ENCODE data around the gene LIMS4. TPM values are rescaled to one million over a fixed set of nuclear protein-coding genes. Genes with fewer than 3 reads are reported as not detected.
"Not testable (repeated sequence)": the region's sequence is repeated elsewhere in the genome, so short reads cannot be mapped to it uniquely, and the experiment has no call there.

The LIMS4 gene
- total and polyA plus RNA-seq, 2 donors (not counting 1 experiment from before 2014, with no cell fraction given) = 1.5 to 1.8 TPM

DNA sequence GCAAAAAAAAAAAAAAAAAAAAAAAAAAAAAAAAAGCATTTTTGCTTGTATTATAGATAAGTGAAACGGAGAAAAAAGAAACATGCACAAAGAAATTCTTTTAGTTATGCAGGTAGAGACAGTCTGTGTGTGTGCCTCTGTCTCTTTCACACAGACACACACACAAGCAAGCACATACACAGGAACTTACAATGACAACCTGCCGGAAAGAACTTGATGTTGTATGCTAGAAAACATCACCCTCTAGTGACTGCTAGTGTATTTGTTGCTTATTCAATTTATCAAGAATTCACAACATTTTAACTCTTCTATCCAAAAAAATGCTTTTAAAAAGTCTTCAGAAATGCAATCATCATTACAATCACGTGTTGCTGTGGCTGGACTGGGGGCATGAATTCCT lies 8.6 kb upstream of the LIMS4 start:
- H3K9me3 ChIP-seq (ENCODE audit: control insufficient read depth, insufficient read depth, low read depth, low read length); H2AFZ ChIP-seq (ENCODE audit: low read length); H3K4me1 ChIP-seq (ENCODE audit: control insufficient read depth, extremely low read depth, insufficient read depth, low read length); H3K27me3 ChIP-seq (ENCODE audit: control insufficient read depth, insufficient read depth, low read length); DNase-seq (ENCODE audit: low read depth in 2 of 2); H3K79me2 ChIP-seq (ENCODE audit: control insufficient read depth, insufficient read depth, low read length); H3K9ac ChIP-seq (ENCODE audit: insufficient read depth, low read length); H3K36me3 ChIP-seq (ENCODE audit: control insufficient read depth, insufficient read depth, low read length); H3K4me3 ChIP-seq (replicated peaks in 1 of 4; ENCODE audit: control extremely low read depth in 1 of 4, insufficient read depth in 1 of 4, low read depth in 3 of 4, low read length in 4 of 4); H3K27ac ChIP-seq (ENCODE audit: insufficient read depth, low read length); H3K4me2 ChIP-seq (ENCODE audit: extremely low read depth, insufficient read depth, low read length); H4K20me1 ChIP-seq (ENCODE audit: control insufficient read depth, extremely low read depth, insufficient read depth, low read length): not testable (repeated sequence)

DNA sequence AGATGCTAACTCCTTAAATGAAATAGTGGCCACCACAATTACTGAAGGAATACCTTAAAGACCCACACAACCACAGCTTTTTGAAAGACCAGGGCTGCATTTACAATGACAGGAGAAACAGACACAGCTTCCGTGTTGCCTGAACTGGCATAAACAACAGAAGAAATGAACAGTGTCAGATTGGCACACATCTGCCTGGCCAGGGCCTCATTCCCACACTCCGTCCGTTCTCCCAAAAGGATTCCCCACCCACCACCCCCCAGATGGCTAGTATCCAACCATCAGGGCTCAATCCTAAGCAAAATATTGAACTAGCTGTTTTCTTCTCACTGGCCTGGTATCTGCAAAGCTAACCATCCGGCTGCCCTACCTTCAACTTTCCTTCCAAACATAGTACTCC lies 7.5 kb upstream of the LIMS4 start:
- H3K36me3 ChIP-seq (ENCODE audit: control insufficient read depth, insufficient read depth, low read length); H3K4me3 ChIP-seq (replicated peaks in 1 of 4; ENCODE audit: control extremely low read depth in 1 of 4, insufficient read depth in 1 of 4, low read depth in 3 of 4, low read length in 4 of 4); H3K27ac ChIP-seq (ENCODE audit: insufficient read depth, low read length); H3K9ac ChIP-seq (ENCODE audit: insufficient read depth, low read length); H3K9me3 ChIP-seq (ENCODE audit: control insufficient read depth, insufficient read depth, low read depth, low read length); H3K27me3 ChIP-seq (ENCODE audit: control insufficient read depth, insufficient read depth, low read length); H2AFZ ChIP-seq (ENCODE audit: low read length); H3K4me1 ChIP-seq (ENCODE audit: control insufficient read depth, extremely low read depth, insufficient read depth, low read length); H3K4me2 ChIP-seq (ENCODE audit: extremely low read depth, insufficient read depth, low read length); H3K79me2 ChIP-seq (ENCODE audit: control insufficient read depth, insufficient read depth, low read length); H4K20me1 ChIP-seq (ENCODE audit: control insufficient read depth, extremely low read depth, insufficient read depth, low read length); DNase-seq (ENCODE audit: low read depth in 2 of 2): not testable (repeated sequence)

DNA sequence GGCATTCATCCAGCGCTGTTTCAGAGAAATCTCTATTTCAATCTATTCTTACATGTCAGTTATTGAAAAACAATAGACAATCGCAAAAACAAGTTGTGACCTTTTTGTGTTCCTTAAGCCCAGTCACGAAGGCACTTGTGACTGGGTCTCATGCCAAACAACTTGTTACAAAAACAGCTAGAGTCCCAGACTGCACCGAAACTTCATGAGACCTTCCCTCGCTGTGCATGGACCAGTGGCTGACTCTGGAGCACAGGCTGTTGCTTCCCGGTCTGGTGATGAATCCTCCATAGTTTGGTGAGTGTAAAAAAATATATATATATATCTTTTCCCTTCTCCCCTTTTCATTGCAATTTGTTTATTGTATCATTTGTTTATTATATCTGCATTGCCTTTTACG lies 4.8 kb upstream of the LIMS4 start:
- H3K4me2 ChIP-seq (ENCODE audit: extremely low read depth, insufficient read depth, low read length); H3K4me3 ChIP-seq (replicated peaks in 1 of 4; ENCODE audit: control extremely low read depth in 1 of 4, insufficient read depth in 1 of 4, low read depth in 3 of 4, low read length in 4 of 4); H3K79me2 ChIP-seq (ENCODE audit: control insufficient read depth, insufficient read depth, low read length); H3K27ac ChIP-seq (ENCODE audit: insufficient read depth, low read length); H3K9me3 ChIP-seq (ENCODE audit: control insufficient read depth, insufficient read depth, low read depth, low read length); H3K27me3 ChIP-seq (ENCODE audit: control insufficient read depth, insufficient read depth, low read length); H4K20me1 ChIP-seq (ENCODE audit: control insufficient read depth, extremely low read depth, insufficient read depth, low read length); DNase-seq (ENCODE audit: low read depth in 2 of 2); H3K36me3 ChIP-seq (ENCODE audit: control insufficient read depth, insufficient read depth, low read length); H3K4me1 ChIP-seq (ENCODE audit: control insufficient read depth, extremely low read depth, insufficient read depth, low read length); H2AFZ ChIP-seq (ENCODE audit: low read length); H3K9ac ChIP-seq (ENCODE audit: insufficient read depth, low read length): not testable (repeated sequence)

DNA sequence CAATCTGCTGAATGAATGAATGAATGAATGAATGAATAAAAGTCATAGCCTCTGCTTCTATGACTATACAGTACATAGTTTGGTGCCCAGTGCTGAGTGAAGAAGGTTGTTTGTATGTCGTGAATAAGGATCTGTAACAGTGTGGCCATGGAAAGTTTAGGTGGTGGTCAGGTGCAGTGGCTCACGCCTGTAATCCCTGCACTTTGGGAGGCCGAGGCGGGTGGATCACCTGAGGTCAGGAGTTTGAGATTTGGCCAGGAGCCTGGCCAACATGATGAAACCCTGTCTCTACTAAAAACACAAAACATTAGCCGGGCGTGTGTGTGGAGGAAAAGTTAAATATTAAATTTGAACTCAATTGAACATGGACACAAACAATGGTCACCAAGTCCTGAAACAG lies 4.3 kb upstream of the LIMS4 start:
- DNase-seq (ENCODE audit: low read depth in 2 of 2); H3K27me3 ChIP-seq (ENCODE audit: control insufficient read depth, insufficient read depth, low read length); H3K27ac ChIP-seq (ENCODE audit: insufficient read depth, low read length); H3K4me2 ChIP-seq (ENCODE audit: extremely low read depth, insufficient read depth, low read length); H3K9me3 ChIP-seq (ENCODE audit: control insufficient read depth, insufficient read depth, low read depth, low read length); H3K79me2 ChIP-seq (ENCODE audit: control insufficient read depth, insufficient read depth, low read length); H3K4me3 ChIP-seq (replicated peaks in 1 of 4; ENCODE audit: control extremely low read depth in 1 of 4, insufficient read depth in 1 of 4, low read depth in 3 of 4, low read length in 4 of 4); H3K4me1 ChIP-seq (ENCODE audit: control insufficient read depth, extremely low read depth, insufficient read depth, low read length); H3K36me3 ChIP-seq (ENCODE audit: control insufficient read depth, insufficient read depth, low read length); H3K9ac ChIP-seq (ENCODE audit: insufficient read depth, low read length); H4K20me1 ChIP-seq (ENCODE audit: control insufficient read depth, extremely low read depth, insufficient read depth, low read length); H2AFZ ChIP-seq (ENCODE audit: low read length): not testable (repeated sequence)

DNA sequence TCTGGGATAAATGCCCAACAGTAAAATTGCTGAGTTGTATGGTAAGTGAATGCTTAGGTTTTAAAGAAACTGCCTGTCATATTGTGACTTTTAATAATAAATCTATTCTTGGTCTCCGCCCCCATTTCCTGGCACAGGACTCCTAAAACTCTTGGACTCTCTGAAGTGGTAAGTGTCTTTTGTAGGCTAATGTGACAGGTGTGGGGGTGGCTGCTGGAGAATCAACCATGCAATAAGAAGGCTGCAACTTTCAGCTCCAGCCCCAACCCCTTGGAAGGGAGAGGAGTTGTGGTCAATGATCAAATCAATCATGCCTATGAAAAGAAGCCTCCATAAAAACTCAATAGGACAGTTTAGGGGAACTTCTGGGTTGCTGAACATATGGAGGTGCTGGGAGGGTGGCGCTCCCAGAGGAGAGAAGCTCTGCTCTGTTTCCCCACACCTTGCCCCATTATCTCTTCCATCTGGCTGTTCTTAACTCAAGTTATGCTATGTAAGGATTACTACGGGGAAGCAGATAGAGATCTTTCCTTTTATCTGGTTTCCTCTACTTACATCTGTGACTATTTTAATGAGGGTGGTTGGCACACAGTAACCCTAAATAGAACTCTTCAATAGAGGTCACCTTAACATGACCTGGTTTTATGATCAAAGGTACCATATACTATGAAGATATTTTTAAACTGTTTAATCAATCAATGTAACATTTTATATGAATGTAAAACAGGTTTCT lies 3.2 kb upstream of the LIMS4 start:
- not testable (repeated sequence) for DNase-seq (ENCODE audit: low read depth in 2 of 2); H3K27me3 ChIP-seq (ENCODE audit: control insufficient read depth, insufficient read depth, low read length); H2AFZ ChIP-seq (ENCODE audit: low read length); H3K36me3 ChIP-seq (ENCODE audit: control insufficient read depth, insufficient read depth, low read length); H3K4me3 ChIP-seq (replicated peaks in 1 of 4; ENCODE audit: control extremely low read depth in 1 of 4, insufficient read depth in 1 of 4, low read depth in 3 of 4, low read length in 4 of 4); H3K27ac ChIP-seq (ENCODE audit: insufficient read depth, low read length); H3K4me2 ChIP-seq (ENCODE audit: extremely low read depth, insufficient read depth, low read length); H3K9ac ChIP-seq (ENCODE audit: insufficient read depth, low read length); H3K9me3 ChIP-seq (ENCODE audit: control insufficient read depth, insufficient read depth, low read depth, low read length); H3K4me1 ChIP-seq (ENCODE audit: control insufficient read depth, extremely low read depth, insufficient read depth, low read length); H4K20me1 ChIP-seq (ENCODE audit: control insufficient read depth, extremely low read depth, insufficient read depth, low read length); H3K79me2 ChIP-seq (ENCODE audit: control insufficient read depth, insufficient read depth, low read length)

DNA sequence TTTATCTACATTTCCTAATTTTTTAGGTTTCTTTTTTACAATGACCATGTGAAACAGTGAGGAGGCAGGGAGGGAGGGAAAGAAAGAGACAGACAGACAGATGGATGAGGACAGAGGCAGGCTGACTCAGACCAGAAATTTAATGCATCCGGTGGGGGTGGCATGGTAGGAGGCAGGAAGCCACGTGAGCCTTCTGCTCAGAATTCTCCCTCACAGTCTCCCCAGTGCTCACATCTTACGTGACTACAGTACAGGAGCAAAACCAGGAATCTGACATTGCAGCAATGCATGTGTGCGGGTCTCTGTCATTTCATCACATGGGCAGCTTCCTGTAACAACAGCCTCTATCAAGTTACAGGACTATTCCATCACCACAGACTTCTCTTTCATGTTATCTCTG lies 2.3 kb upstream of the LIMS4 start:
- H3K4me2 ChIP-seq (ENCODE audit: extremely low read depth, insufficient read depth, low read length); H2AFZ ChIP-seq (ENCODE audit: low read length); H3K27ac ChIP-seq (ENCODE audit: insufficient read depth, low read length); H3K9me3 ChIP-seq (ENCODE audit: control insufficient read depth, insufficient read depth, low read depth, low read length); H3K4me3 ChIP-seq (replicated peaks in 1 of 4; ENCODE audit: control extremely low read depth in 1 of 4, insufficient read depth in 1 of 4, low read depth in 3 of 4, low read length in 4 of 4); H3K4me1 ChIP-seq (ENCODE audit: control insufficient read depth, extremely low read depth, insufficient read depth, low read length); H3K79me2 ChIP-seq (ENCODE audit: control insufficient read depth, insufficient read depth, low read length); H3K27me3 ChIP-seq (ENCODE audit: control insufficient read depth, insufficient read depth, low read length); H3K9ac ChIP-seq (ENCODE audit: insufficient read depth, low read length); DNase-seq (ENCODE audit: low read depth in 2 of 2); H4K20me1 ChIP-seq (ENCODE audit: control insufficient read depth, extremely low read depth, insufficient read depth, low read length); H3K36me3 ChIP-seq (ENCODE audit: control insufficient read depth, insufficient read depth, low read length): not testable (repeated sequence)

DNA sequence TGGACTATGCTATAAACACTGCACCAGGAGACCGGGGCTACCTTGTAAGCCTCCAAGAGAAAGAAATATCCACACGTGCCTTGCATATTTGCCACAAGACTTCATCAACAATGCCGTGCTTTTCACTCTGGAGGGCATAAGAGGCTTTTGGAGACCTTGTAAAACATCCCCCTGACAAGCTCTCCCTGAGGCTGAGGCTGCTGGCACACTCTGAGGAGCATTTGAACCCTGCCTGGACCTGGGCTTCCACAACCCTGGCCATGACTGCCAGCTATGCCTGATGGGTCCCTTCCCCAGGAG lies 393 bp upstream of the LIMS4 start:
- not testable (repeated sequence) for H3K4me2 ChIP-seq (ENCODE audit: extremely low read depth, insufficient read depth, low read length); H3K36me3 ChIP-seq (ENCODE audit: control insufficient read depth, insufficient read depth, low read length); DNase-seq (ENCODE audit: low read depth in 2 of 2); H3K4me3 ChIP-seq (replicated peaks in 1 of 4; ENCODE audit: control extremely low read depth in 1 of 4, insufficient read depth in 1 of 4, low read depth in 3 of 4, low read length in 4 of 4); H2AFZ ChIP-seq (ENCODE audit: low read length); H3K9ac ChIP-seq (ENCODE audit: insufficient read depth, low read length); H3K9me3 ChIP-seq (ENCODE audit: control insufficient read depth, insufficient read depth, low read depth, low read length); H4K20me1 ChIP-seq (ENCODE audit: control insufficient read depth, extremely low read depth, insufficient read depth, low read length); H3K27me3 ChIP-seq (ENCODE audit: control insufficient read depth, insufficient read depth, low read length); H3K79me2 ChIP-seq (ENCODE audit: control insufficient read depth, insufficient read depth, low read length); H3K4me1 ChIP-seq (ENCODE audit: control insufficient read depth, extremely low read depth, insufficient read depth, low read length); H3K27ac ChIP-seq (ENCODE audit: insufficient read depth, low read length)

Data from fibroblast of lung (primary cell).